Right lobe of liver (tissue), 4 donors: ENCODE measurements around the gene PON2.

Experiments used
- CTCF ChIP-seq, 4 donors: fragments of 200-600 bp in 3 of 4; fragments of 450-650 bp in 1 of 4; IDR thresholded peaks; one replicate each; pipeline versions ENCODE4 v1.5.1 to v1.8.0; 2016 to 2022; ENCODE audit warnings: antibody characterized with exemption in 4 of 4, mild to moderate bottlenecking in 2 of 4
- POLR2A ChIP-seq: fragments of 450-650 bp; IDR thresholded peaks from one replicate; pipeline ENCODE4 v1.6.1; 2017; ENCODE audit warnings: antibody characterized with exemption, mild to moderate bottlenecking
- donor health status: DM: no; HTN: no; CAD: no.
- donor health status: DM: no; HTN: no; CAD: no.
- donor health status: DM: no; HTN: yes; CAD: no.

- TF ChIP-seq CTCF (IDR thresholded peaks at IDR 0.05) (no peak), POLR2A (no peak)
Measured at GRCh38 chr7:95471071-95471470, 36.2 kb upstream of the PON2 start.
